Neuronal stem cell (in vitro differentiated cells): ENCODE results near the gene HGF.
A peak's percentile ranks its signal among the peaks of the same experiment; 100 is the strongest.

Source experiments
- DNase-seq: peaks from one replicate; pipeline ENCODE4 v3.0.0-alpha.2; 2013; ENCODE audit warnings: low spot score
- H2AFZ ChIP-seq: one replicate; pipeline ENCODE4 v1.6.1; 2013; ENCODE audit warnings: mild to moderate bottlenecking, low read length, inconsistent platforms
- H2AK5ac ChIP-seq: 2 replicates; pipeline ENCODE4 v1.6.1; 2013; ENCODE audit warnings: low read depth, mild to moderate bottlenecking, inconsistent platforms, low read length, moderate library complexity, mixed read lengths
- H2BK120ac ChIP-seq: 2 replicates; pipeline ENCODE4 v1.6.1; 2013; ENCODE audit warnings: low read depth, mild to moderate bottlenecking, inconsistent platforms, low read length, moderate library complexity, mixed read lengths
- H2BK12ac ChIP-seq: one replicate; pipeline ENCODE4 v1.6.1; 2013; ENCODE audit warnings: low read length, inconsistent platforms
- H2BK15ac ChIP-seq: 2 replicates; pipeline ENCODE4 v1.6.1; 2013; ENCODE audit warnings: mild to moderate bottlenecking, low read length, inconsistent platforms, mixed read lengths
- H2BK5ac ChIP-seq: one replicate; pipeline ENCODE4 v1.6.1; 2013; ENCODE audit warnings: inconsistent platforms, mild to moderate bottlenecking, low read length, moderate library complexity
- H3K14ac ChIP-seq: one replicate; pipeline ENCODE4 v1.6.1; 2013; ENCODE audit warnings: low read length, inconsistent platforms
- H3K18ac ChIP-seq: 2 replicates; pipeline ENCODE4 v1.6.1; 2013; ENCODE audit warnings: low read length, inconsistent platforms
- H3K23ac ChIP-seq: 2 replicates; pipeline ENCODE4 v1.6.1; 2013; ENCODE audit warnings: low read depth, mild to moderate bottlenecking, mixed read lengths, low read length, inconsistent platforms; ENCODE audit not compliant: poor library complexity
- H3K27ac ChIP-seq: replicated peaks from 3 replicates; pipeline ENCODE4 v1.5.1; 2013; ENCODE audit warnings: low read length, inconsistent platforms
- H3K27me3 ChIP-seq, 3 experiments: 2 replicates each; pipeline ENCODE4 v1.6.1; 2013; ENCODE audit warnings: low read length in 3 of 3, mild to moderate bottlenecking in 2 of 3, inconsistent platforms in 1 of 3, low read depth in 1 of 3, mixed read lengths in 1 of 3, moderate library complexity in 1 of 3; ENCODE audit not compliant: control insufficient read depth in 3 of 3, insufficient read depth in 3 of 3
- H3K36me3 ChIP-seq, 2 donors: replicated peaks in 1 of 2; 2 replicates each; pipeline ENCODE4 v1.6.1; 2013; ENCODE audit warnings: low read length in 2 of 2; ENCODE audit not compliant: control insufficient read depth in 2 of 2, insufficient read depth in 2 of 2
- H3K4ac ChIP-seq: 2 replicates; pipeline ENCODE4 v1.6.1; 2013; ENCODE audit warnings: inconsistent platforms, mild to moderate bottlenecking, low read length, moderate library complexity
- H3K4me1 ChIP-seq, 2 donors: 1 replicate in 1 of 2; 2 replicates in 1 of 2; pipeline ENCODE4 v1.6.1; 2013; ENCODE audit warnings: low read length in 2 of 2, low read depth in 1 of 2; ENCODE audit not compliant: control insufficient read depth in 2 of 2, insufficient read depth in 1 of 2
- H3K4me2 ChIP-seq: one replicate; pipeline ENCODE4 v1.6.1; 2013; ENCODE audit warnings: mild to moderate bottlenecking, low read length, inconsistent platforms; ENCODE audit not compliant: insufficient read depth, poor library complexity, severe bottlenecking
- H3K4me3 ChIP-seq, 2 donors: 2 replicates each; pipeline ENCODE4 v1.5.1; 2013; ENCODE audit warnings: low read length in 2 of 2, mild to moderate bottlenecking in 2 of 2, inconsistent platforms in 1 of 2, moderate library complexity in 1 of 2
- H3K79me1 ChIP-seq: one replicate; pipeline ENCODE4 v1.6.1; 2013; ENCODE audit warnings: low read depth, mild to moderate bottlenecking, inconsistent platforms, low read length, moderate library complexity
- H3K9ac ChIP-seq: one replicate; pipeline ENCODE4 v1.6.1; 2013; ENCODE audit warnings: mild to moderate bottlenecking, low read depth, low read length, inconsistent platforms; ENCODE audit not compliant: poor library complexity
- H3K9me3 ChIP-seq, 2 donors: replicated peaks in 1 of 2; 2 replicates each; pipeline versions ENCODE3 to v1.6.1; 2013; ENCODE audit warnings: low read length in 2 of 2, mild to moderate bottlenecking in 2 of 2, inconsistent platforms in 1 of 2, low read depth in 1 of 2, mixed read lengths in 1 of 2, moderate library complexity in 1 of 2; ENCODE audit not compliant: control insufficient read depth in 2 of 2, insufficient read depth in 1 of 2
- H4K8ac ChIP-seq: one replicate; pipeline ENCODE4 v1.6.1; 2013; ENCODE audit warnings: low read depth, mild to moderate bottlenecking, inconsistent platforms, low read length, moderate library complexity
- H4K91ac ChIP-seq: one replicate; pipeline ENCODE4 v1.6.1; 2013; ENCODE audit warnings: low read length, low read depth, mild to moderate bottlenecking, inconsistent platforms; ENCODE audit not compliant: poor library complexity
- WGBS, 2 donors: extraction: QIAGEN DNeasy Blood & Tissue Kit; methylation state at CpG; one replicate each; pipeline ENCODE4 v1.1.7; 2013; ENCODE audit warnings: missing lambda C conversion rate in 2 of 2, mixed read lengths in 1 of 2; ENCODE audit not compliant: insufficient read length in 2 of 2, insufficient replicate concordance in 1 of 2; ENCODE audit errors: extremely low coverage in 2 of 2; 5-methylcytosine and 5-hydroxymethylcytosine counted together

The HGF gene

DNA sequence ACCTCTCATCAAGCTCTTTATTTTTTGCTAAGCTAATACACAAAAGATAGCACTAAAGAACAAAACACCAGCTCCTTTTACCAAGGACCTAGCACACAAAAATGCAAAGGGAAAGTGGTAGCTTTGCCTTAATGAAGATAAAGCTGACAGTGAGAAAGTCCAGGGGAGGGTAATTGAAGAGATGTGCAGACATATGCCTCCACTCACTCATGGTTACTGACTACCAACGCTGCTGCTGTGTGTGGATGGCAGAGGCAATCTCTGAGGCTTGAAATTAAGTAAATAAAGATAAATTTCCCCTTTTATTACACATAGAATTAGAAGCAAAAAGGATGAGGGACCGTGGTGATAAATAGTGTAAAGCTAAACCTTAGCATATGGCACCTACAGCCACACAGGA lies 87.0 kb downstream of the HGF start:
- Histone ChIP-seq H3K18ac (no peak overlapping the region), H2AFZ (peak overlapping the region; percentile 50), H3K4ac (no peak overlapping the region), H3K27me3 (no peaks in the 10 kb centered on the region), H4K91ac (no peak overlapping the region), H3K4me3 (no peak overlapping the region), H3K36me3 (no peaks in the 10 kb centered on the region), H3K9me3 (no peaks in the 10 kb centered on the region), H2BK120ac (no peak overlapping the region), H2BK5ac (no peak overlapping the region), H3K4me2 (no peak overlapping the region), H2BK15ac (no peak overlapping the region), H3K27ac (no peak overlapping the region), H3K14ac (no peak overlapping the region), H3K9ac (no peak overlapping the region), H2AK5ac (no peak overlapping the region), H3K23ac (no peak overlapping the region), H3K4me1 (peaks cover 8 to 14% of the 10 kb centered on the region in 2 donors), H4K8ac (no peak overlapping the region), H2BK12ac (no peak overlapping the region), H3K79me1 (no peaks in the 10 kb centered on the region)
- DNase-seq, result no peak
- no CpG with 5 or more reads among the region's 2 CpGs for WGBS, 2 donors

DNA sequence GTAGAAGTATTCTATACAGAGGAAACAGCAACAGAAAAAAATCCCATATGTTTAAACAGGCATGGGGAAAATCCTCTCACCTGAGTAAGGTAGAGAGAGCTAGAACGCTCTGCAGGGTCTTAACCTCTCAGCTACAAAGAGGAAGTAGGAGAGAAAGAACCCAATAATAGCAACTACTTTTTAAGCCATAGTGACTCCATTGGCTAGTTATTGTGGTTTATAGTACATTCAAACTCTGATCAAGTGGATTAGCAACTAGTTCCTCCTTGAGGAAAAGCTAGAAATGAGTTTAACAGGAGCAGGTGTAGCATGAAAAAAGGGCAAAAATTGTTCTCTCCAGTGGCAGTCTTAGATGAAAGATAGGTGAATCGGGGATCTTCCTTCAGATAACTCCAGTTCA lies 89.7 kb downstream of the HGF start:
- Histone ChIP-seq H3K4ac (no peak overlapping the region), H3K4me3 (no peak overlapping the region), H4K8ac (no peak overlapping the region), H3K27ac (no peak overlapping the region), H3K36me3 (no peaks in the 10 kb centered on the region), H3K18ac (no peak overlapping the region), H4K91ac (no peak overlapping the region), H3K4me2 (no peak overlapping the region), H3K14ac (no peak overlapping the region), H3K27me3 (no peaks in the 10 kb centered on the region), H2BK5ac (no peak overlapping the region), H3K4me1 (peaks cover 10 to 12% of the 10 kb centered on the region in 2 donors), H2BK120ac (no peak overlapping the region), H2AFZ (no peak overlapping the region), H2BK12ac (no peak overlapping the region), H3K79me1 (no peaks in the 10 kb centered on the region), H2BK15ac (no peak overlapping the region), H3K23ac (no peak overlapping the region), H3K9me3 (no peaks in the 10 kb centered on the region), H2AK5ac (no peak overlapping the region), H3K9ac (no peak overlapping the region)
- no peak for DNase-seq
- WGBS, 2 donors, result no CpG with 5 or more reads among the region's 2 CpGs

DNA sequence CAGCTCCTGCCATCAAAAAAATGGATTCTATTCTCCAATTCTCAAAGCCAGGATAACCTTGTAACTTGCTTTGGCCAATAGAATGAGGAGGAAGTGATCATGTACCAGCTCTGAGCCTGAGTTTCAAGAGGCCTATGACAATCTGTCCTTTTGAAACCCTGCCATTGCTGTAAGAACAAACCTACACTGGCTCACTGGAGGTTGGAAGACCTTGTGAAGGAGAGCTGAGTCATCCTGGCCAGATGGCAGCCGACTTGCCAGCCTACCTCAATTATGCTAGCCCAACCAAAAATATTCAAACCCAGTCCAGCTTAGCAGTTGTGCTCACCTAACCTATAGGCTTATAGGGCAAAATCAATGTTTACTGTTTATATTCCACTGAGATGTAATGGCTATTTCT lies 93.0 kb downstream of the HGF start:
- Histone ChIP-seq H4K8ac (no peak overlapping the region), H3K4ac (no peak overlapping the region), H3K14ac (no peak overlapping the region), H2AK5ac (no peak overlapping the region), H3K18ac (no peak overlapping the region), H2AFZ (peak overlapping the region; percentile 44), H2BK15ac (no peak overlapping the region), H3K36me3 (no peaks in the 10 kb centered on the region), H3K4me3 (no peak overlapping the region), H3K27ac (no peak overlapping the region), H2BK120ac (no peak overlapping the region), H2BK12ac (no peak overlapping the region), H3K9me3 (no peaks in the 10 kb centered on the region), H3K27me3 (no peaks in the 10 kb centered on the region), H3K79me1 (no peaks in the 10 kb centered on the region), H3K4me2 (no peak overlapping the region), H3K9ac (no peak overlapping the region), H4K91ac (no peak overlapping the region), H3K23ac (no peak overlapping the region), H3K4me1 (peaks cover 7 to 8% of the 10 kb centered on the region in 2 donors), H2BK5ac (no peak overlapping the region)
- DNase-seq, result no peak
- WGBS, 2 donors, result no CpG with 5 or more reads among the region's 1 CpG

DNA sequence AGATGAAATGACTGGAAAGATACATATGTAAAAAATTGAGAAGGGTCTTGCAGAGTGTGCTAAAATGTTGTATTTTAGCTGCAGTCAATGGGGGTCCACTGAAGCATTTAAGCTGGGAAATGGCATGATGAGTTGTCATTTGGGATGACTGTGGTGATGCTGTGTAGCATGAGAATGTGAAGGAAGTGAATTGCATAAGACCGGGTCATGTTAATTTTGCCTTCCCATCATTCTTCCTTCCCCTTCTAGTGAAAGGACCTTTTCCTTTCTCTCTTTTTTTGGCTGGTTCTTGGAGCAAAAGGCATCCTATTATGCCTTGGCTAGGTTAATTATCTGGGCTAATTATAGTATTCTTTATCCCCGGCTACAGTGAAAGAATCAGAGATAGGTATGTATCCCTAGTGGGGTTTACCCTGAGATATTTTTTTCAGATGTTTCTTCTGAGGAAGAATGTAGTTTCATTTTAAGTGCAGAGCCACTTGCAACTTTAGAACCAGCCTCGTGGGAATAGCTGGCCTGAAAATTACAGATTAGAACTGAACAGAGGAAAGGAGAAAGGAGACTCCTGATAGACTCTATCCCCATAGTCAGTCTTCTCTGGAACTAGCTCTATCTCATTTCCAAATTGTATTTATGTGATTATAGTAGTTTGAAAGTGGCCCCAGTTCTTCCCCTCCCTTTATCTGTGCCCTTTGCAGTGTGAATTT lies 93.6 kb downstream of the HGF start:
- Histone ChIP-seq H2AK5ac (no peak overlapping the region), H2BK5ac (no peak overlapping the region), H2BK120ac (no peak overlapping the region), H3K9me3 (no peaks in the 10 kb centered on the region), H3K14ac (no peak overlapping the region), H3K9ac (no peak overlapping the region), H3K36me3 (no peaks in the 10 kb centered on the region), H3K4ac (no peak overlapping the region), H3K4me3 (no peak overlapping the region), H4K91ac (no peak overlapping the region), H3K4me2 (no peak overlapping the region), H3K23ac (no peak overlapping the region), H3K79me1 (no peaks in the 10 kb centered on the region), H3K27me3 (no peaks in the 10 kb centered on the region), H3K4me1 (peaks cover 7 to 8% of the 10 kb centered on the region in 2 donors), H3K18ac (no peak overlapping the region), H2BK12ac (no peak overlapping the region), H2AFZ (peak overlapping the region; percentile 44), H3K27ac (no peak overlapping the region), H4K8ac (no peak overlapping the region), H2BK15ac (no peak overlapping the region)
- no CpG with 5 or more reads among the region's 3 CpGs for WGBS, 2 donors
- no peak for DNase-seq
